D341Med (cell line): ENCODE measurements around the gene OR4C45.
"Not testable (repeated sequence)": the region's sequence is repeated elsewhere in the genome, so short reads cannot be mapped to it uniquely, and the experiment has no call there.

ENCODE experiments used
- DNase-seq: peaks from one replicate; pipeline ENCODE4 v3.0.0; 2012; ENCODE audit warnings: low spot score

Gene OR4C45

DNA sequence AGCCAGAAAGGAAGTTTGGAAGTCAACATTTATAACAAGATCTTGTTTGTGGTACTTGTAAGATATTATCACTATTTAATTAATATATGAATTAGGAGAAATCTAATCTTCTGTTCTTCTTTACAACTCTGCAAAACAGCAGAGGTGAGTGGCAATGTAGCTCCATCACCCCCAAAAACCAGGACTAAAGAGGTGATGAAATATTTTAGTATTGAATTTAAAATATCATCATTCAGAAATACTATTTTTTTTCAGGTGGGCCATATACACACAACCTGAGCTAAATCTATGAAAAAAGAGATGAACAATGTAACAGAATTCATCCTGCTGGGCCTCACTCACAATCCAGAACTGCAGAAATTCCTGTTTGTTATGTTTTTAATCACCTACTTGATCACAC is at the start of gene OR4C45:
TSS of gene OR4C45 (plus strand) at position 301 of the 400 bp plus-strand sequence.
- no peak for DNase-seq

DNA sequence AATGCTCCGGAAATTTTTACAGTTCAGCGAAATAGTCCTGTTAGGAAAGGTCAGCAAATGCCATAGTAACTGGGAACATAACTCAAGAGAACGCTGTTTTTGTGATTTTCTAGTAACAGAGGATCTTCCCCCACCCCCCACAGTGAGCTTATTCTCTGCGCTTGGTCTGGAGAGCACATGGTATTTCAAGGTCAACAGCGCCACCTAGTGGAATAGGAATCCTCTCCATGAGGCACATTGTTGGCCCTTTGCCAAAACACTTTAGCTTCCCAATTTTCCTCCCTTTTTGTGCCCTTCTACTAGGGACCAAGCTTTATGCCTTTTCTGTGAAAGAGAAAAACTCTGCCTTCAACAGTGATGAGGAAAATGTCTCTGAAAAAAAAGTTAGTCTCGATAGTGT is 37.1 kb upstream of the OR4C45 start:
- DNase-seq: peak; percentile 38

DNA sequence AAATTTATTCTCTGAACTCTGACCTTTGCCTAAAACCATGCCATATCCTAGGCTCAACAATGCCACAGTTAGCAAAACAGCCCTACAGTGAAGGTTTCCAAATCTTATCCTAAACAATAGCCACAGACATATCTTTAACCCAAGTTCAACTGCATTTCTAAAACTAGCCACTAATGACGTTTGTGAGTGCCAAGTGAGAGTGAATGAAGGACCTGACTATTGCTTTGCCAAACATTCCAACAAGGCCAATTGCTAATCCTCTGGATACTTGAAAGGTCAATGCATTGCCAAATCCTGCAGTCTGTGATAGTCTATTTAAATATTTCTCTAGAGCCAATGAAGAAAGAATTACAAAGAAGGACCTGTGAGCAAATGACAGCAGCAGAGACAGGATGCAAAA is 2.5 kb upstream of the OR4C45 start:
- DNase-seq: no peak

DNA sequence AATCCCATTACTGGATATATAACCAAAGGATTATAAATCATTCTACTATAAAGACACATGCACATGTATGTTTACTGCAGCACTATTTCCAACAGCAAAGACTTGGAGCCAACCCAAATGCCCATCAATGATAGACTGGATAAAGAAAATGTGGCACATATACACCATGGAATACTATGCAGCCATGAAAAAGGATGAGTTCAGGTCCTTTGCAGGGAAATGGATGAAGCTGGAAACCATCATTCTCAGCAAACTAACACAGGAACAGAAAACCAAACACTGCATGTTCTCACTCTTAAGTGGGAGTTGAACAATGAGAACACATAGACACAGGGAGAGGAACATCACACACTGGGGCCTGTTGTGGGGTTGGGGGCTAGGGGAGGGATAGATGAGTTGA is 3.6 kb downstream of the OR4C45 start:
- not testable (repeated sequence) for DNase-seq

DNA sequence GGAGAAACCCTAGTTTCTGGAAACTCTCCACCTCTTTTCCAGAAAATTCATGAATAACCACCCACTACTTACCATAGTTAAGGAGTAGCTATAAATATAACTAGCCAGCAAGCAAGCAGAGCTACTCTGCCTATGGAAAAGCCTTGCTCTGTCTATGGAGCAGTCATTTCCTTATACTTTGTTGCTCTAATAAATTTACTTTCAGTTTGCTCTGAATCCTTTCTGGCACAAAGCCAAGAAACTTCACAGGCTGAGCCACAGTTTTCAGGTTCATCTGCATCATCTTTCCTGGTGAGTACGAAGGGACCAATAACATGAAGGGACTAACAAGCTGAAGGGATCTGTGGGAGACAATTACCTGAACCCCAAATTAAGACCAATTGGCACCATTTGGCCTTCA is 4.6 kb downstream of the OR4C45 start:
- no peak for DNase-seq

DNA sequence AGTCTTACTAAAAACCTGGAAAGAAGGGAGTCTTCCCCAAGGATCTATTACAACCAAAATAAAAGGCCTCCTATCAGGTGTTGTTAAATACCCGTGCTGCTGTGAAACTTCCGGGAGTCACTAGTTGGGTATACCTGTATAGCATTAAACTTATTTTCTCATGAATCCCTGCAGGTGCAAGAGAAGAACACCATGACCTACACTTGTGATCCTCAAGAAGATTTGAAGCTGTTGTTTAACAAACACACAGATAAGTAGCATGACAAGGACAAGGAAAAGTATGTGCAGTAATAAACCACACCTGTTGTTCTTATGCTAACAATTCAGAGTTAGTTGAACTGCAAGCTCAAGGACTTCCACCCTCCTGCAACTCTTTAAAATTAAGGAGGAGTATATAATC is 12.0 kb downstream of the OR4C45 start:
- DNase-seq: no peak

DNA sequence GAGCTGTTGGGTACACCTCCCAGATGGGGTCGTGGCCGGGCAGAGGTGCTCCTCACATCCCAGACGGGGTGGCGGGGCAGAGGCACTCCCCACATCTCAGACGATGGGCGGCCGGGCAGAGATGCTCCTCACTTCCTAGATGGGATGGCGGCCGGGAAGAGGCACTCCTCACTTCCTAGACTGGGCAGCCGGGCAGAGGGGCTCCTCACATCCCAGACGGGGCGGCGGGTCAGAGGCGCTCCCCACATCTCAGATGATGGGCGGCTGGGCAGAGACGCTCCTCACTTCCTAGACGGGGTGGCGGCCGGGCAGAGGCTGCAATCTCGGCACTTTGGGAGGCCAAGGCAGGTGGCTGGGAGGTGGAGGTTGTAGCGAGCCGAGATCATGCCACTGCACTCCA is 30.4 kb downstream of the OR4C45 start:
- not testable (repeated sequence) for DNase-seq

DNA sequence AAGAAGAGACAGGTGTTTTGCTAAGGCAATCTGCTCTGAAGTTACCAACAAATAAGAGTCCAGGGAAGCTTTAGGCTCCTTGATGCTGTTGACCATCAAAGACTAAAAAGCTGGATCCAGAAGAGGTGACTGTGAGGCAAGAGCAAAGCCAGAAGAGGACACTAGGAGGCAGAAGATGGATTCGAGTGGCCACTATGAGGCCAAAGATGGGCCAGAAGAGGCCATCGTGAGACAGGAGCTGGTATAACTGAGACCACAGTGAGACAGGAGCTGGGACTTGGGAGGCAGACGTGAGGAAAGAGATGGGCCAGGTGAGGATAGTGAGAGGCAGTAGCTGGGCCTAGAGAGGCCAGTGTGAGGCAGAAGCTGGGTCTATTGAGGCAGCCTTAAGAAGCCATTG is 37.7 kb downstream of the OR4C45 start:
- DNase-seq: no peak

DNA sequence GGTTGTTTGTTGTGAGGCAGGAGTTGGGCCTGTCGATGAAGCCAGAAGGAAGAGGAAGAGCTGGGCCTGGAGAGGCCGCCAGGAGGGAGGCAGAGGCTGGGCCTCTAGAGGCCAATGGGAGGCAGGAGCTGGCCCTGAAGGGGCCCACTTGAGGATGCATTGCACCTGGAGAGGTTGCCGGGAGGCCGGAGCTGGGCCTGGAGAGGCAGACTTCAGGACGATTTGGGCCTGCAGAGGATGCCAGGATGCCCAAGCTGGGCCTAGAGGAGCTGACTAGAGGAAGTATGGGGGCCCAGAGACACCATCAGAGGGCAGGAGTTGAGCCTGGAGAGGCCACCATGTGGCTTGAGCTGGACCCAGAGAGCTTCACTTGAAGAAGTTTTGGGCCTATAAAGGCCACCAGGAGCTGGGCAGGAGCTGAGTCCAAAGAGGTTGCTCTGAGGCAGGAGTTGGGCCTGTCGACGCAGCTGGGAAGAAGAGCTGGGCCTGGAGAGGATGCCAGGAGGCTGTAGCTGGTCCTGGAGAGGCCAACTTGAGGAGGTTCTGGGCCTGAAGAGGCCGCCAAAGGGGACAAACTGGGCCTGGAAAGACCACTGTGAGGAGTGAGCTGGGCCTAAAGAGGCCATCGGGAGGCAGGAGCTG is 39.0 kb downstream of the OR4C45 start:
- DNase-seq: no peak

DNA sequence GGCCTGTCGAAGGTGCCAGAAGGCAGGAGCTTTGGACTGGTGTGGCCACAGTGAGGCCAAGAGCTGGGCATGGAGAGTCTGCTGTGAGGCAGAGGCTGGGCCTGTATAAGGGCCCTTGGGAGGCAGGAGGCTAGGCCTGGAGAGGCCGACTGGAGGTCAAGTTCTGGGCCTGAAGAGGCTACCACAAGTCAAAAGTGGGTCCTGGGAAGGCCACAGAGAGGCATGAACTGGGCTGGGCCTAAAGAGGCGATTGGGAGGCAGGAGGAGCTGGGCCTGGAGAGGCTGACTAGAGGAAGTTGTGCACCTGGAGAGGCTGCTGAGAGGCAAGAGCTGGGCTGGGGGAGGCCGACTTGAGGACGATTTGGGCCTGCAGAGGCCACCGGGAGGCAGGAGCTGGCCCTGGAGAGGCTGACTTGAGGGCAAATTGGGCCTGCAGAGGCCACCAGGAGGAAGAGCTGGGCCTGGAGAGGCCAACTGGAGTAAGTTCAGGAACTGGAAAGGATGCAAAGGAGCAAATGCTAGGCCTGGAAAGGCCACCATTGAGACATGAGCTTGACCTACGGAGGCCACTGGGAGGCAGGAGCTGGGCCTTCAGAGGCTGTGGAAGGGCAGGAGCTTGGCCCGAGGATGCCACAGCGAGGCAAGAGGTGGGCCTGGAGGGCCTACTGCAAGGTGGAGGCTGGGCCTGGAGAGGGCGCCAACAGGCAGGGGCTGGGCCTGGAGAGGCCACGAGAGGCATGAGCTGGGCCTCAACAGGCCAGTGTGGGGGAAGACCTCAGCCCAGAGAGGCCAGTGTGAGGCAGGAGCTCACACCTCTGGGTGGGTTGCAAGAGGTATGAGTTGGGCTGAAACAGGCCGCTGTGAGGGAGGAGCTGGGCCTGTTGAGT is 39.8 kb downstream of the OR4C45 start:
- DNase-seq: no peak

DNA sequence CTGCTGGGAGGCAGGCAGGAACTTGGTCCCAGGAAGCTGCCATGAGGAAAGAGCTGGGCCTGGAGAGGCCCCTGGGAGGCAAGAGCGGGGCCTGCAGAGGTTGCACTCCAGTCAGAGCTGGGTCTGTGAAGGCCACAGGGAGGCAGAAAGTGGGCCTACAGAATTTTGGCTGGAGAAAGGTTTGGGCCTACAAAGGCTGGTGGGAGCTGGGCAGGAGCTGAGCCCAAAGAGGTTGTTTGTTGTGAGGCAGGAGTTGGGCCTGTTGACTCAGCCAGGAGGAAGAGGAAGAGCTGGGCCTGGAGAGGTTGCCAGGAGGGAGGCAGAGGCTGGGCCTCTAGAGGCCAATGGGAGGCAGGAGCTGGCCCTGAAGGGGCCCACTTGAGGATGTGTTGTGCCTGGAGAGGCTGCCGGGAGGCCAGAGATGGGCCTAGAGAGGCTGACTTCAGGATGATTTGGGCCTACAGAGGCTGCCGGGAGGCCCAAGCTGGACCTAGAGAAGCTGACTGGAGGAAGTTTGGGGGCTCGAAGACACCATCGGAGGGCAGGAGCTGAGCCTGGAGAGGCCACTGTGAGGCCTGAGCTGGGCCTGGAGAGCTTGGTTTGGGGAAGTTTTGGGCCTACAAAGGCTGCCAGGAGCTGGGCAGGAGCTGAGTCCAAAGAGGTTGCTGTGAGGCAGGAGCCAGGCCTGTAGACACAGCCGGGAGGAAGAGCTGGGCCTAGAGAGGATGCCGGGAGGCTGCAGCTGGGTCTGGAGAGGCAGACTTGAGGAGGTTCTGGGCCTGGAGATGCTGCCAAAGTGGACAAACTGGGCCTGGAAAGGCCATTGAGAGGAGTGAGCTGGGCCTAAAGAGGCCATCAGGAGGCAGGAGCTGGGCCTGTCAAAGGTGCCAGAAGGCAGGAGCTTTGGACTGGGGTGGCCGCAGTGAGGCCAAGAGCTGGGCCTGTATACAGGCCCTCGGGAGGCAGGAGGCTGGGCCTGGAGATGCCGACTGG is 40.7 kb downstream of the OR4C45 start:
- DNase-seq: no peak

DNA sequence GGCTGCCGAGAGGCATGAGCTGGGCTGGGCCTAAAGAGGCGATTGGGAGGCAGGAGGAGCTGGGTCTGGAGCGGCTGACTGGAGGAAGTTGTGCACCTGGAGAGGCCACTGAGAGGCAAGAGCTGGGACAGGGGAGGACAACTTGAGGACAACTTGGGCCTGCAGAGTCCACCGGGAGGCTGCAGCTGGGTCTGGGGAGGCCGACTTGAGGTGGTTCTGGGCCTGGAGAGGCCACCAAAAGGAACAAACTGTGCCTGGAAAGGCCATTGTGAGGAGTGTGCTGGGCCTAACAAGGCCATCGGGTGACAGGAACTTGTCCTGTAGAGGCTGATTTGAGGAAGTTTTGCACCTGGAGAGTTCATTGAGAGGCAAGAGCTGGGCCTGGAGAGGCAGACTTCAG is 41.5 kb downstream of the OR4C45 start:
- no peak for DNase-seq

DNA sequence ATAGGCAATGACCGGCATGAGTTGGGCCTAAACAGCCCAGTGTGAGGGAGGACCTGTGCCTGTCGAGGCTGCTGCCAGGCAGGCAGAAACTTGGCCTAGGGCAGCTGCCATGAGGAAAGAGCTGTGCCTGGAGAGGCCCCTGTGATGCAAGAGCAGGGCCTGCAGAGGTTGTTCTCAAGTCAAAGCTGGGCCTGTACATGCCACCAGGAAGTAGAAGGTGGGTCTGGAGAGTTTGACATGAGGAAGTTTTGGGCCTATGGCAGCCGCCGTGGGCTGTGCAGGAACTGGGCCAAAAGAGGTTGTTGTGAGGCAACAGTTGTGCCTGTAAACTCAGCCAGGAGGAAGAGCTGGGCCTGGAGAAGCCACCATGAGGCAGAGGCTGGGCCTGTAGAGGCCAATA is 43.2 kb downstream of the OR4C45 start:
- no peak for DNase-seq

DNA sequence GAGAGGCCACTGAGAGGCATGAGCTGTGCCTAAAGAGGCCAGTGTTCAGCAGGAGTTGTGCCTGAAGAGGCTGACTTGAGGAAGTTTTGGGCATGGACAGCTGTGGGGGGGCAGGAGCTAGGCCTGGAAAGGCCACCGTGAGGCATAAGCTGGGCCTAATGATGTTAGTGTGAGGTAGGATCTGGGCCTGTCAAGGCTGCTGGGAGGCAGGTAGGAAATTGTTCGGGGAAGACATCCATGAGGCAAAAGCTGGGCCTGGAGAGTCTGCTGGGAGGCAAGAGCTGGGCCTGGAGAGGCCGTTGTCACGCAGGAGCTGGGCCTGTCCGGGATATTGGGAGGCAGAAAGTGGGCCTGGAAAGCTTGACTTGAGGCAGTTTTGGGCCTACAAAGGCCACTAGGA is 44.9 kb downstream of the OR4C45 start:
- DNase-seq: no peak

DNA sequence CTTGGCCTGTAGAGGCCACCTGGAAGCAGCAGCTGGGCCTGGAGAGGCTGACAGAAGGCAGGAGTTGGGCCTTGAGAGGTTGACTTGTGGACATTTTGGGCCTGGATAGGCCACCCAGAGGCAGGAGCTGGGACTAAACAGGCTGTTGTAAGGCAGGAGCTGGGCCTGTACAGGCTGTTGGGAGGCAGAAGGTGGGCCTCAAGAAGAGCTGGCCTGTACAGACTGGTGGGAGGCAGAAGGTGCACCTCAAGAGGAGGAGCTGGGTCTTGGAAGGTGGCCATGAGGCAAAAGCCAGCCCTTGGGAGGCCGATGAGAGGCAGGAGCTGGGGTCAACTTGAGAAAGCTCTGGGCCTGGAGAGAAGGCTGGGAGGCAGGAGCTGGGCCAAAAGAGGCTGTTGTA is 45.3 kb downstream of the OR4C45 start:
- DNase-seq: no peak

DNA sequence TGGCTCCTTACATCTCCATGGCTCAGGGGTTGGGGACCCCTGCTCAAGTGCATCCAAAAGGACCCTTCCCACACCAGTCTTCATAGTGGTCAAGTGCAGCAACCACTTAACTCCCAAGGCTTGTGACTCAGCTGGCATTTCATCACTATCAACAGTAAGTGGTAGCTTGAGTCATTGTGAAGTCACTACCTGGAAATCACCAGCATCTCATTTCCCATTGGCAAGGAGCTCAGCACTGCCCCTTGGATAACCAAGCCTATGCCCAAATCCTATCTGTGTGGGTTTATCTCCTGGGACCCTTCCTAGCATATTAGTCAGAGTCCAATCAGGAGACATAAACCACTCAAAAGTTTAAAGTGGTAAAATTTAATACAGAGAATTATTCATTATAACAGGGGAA is 46.3 kb downstream of the OR4C45 start:
- not testable (repeated sequence) for DNase-seq

DNA sequence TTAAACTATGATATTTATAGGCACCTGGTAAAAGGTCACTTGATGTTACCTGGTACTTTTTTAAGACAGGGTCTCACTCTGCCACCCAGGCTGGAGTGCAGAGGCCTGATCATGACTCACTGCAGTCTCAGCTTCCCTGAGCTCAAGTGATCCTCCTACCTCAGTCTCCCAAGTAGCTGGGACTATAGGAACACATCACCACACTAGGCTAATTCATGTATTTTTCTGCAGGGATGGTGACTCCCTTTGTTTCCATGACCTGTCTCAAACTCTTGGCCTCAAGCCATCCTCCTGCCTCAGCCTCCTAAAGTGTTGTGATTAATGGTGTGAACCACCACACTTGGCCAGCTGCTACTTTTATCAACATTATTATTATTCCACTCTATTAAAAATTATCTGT is 47.6 kb downstream of the OR4C45 start:
- no peak for DNase-seq
